K562 (cell line): Measurements from ENCODE around the gene CC2D2B. TPM values are rescaled to one million over a fixed set of nuclear protein-coding genes. Genes with fewer than 3 reads are reported as not detected.
A peak's percentile ranks its signal among the peaks of the same experiment; 100 is the strongest.

Source experiments
- ELF1 ChIP-seq: fragments of 200-800 bp; sonication (Bioruptor generic); IDR thresholded peaks from 2 replicates; pipeline ENCODE4 v1.6.1; 2016; ENCODE audit warnings: missing genetic modification characterization, missing compliant biosample characterization
- GABPB1 ChIP-seq: sonication (generic); formaldehyde crosslinking; IDR thresholded peaks from 2 replicates; pipeline ENCODE4 v1.8.0; 2022; ENCODE audit warnings: mild to moderate bottlenecking, missing genetic modification reagents
- GATAD2B ChIP-seq: fragments of 450-650 bp; IDR thresholded peaks from 2 replicates; pipeline ENCODE4 v1.6.1; 2017; ENCODE audit warnings: mild to moderate bottlenecking, borderline replicate concordance
- HMGXB4 ChIP-seq: sonication (generic); formaldehyde crosslinking; IDR thresholded peaks from 2 replicates; pipeline ENCODE4 v1.8.1; 2023; ENCODE audit warnings: mild to moderate bottlenecking, missing genetic modification reagents
- JUND ChIP-seq, 2 experiments: IDR thresholded peaks; 2 replicates in 1 of 2; 3 replicates in 1 of 2; pipeline ENCODE4 v1.6.1; 2011; ENCODE audit warnings: borderline replicate concordance in 2 of 2, low read depth in 2 of 2, low read length in 2 of 2, improper control_type of control experiment in 1 of 2, missing biosample characterization in 1 of 2, missing genetic modification characterization in 1 of 2, missing genetic modification reagents in 1 of 2
- MAFG ChIP-seq: fragments of 450-650 bp; conservative IDR thresholded peaks from 2 replicates; pipeline ENCODE4 v1.6.1; 2016; ENCODE audit warnings: missing genetic modification characterization, missing compliant biosample characterization
- MNT ChIP-seq, 2 experiments: fragments of 450-650 bp; conservative IDR thresholded peaks; 2 replicates each; pipeline ENCODE4 v1.6.1; 2017; ENCODE audit warnings: mild to moderate bottlenecking in 2 of 2, moderate library complexity in 2 of 2
- MTF1 ChIP-seq: fragments of 250-450 bp; sonication (Bioruptor Pico); IDR thresholded peaks from 2 replicates; pipeline ENCODE4 v1.9.0; 2021; ENCODE audit warnings: moderate library complexity, mild to moderate bottlenecking, inconsistent platforms, borderline replicate concordance
- RAD21 ChIP-seq, 2 experiments: fragments of 250-450 bp in 1 of 2; fragments of 450-650 bp in 1 of 2; sonication (Bioruptor Pico) in 1 of 2; formaldehyde crosslinking in 1 of 2; IDR thresholded peaks in 1 of 2; conservative IDR thresholded peaks in 1 of 2; 2 replicates each; pipeline versions ENCODE4 v1.4.0 to v1.8.0; 2020 to 2022; ENCODE audit warnings: mild to moderate bottlenecking in 2 of 2, moderate library complexity in 1 of 2
- RHOXF2B ChIP-seq: fragments of 250-450 bp; sonication (Bioruptor Pico); conservative IDR thresholded peaks from 2 replicates; pipeline ENCODE4 v1.5.1; 2021
- TBP ChIP-seq: optimal IDR thresholded peaks from 2 replicates; pipeline ENCODE3; 2011; ENCODE audit warnings: low read depth, low read length, improper control_type of control experiment
- TRIM24 ChIP-seq, 2 experiments: fragments of 450-650 bp; IDR thresholded peaks; 2 replicates each; pipeline ENCODE4 v1.6.1; 2016
- polyA plus RNA-seq, 8 experiments: library from polyadenylated mRNA; depleted of rRNA in 4 of 8; stranded (reverse) in 5 of 8; unstranded in 3 of 8; fragments of >200 nt; fragmentation: Nextera tagmentation in 2 of 8; fragmentation: Illumina TruSeq in 1 of 8; extraction: Ambion mirVana in 2 of 8; extraction: Trizol in 1 of 8; gene quantifications; 2 replicates each; pipeline versions ENCODE4 v1.2.1 to v1.2.3, GENCODE V29; 2011 to 2014; ENCODE audit warnings: inconsistent platforms in 1 of 8, missing spikeins in 1 of 8
- total RNA-seq, 7 experiments: library from RNA; depleted of rRNA in 6 of 7; stranded (reverse); fragments of >200 nt in 6 of 7; fragmentation: Illumina TruSeq in 2 of 7; extraction: Trizol in 2 of 7; gene quantifications; 2 replicates each; pipeline versions ENCODE4 v1.2.1 to v1.2.3, GENCODE V29; 2011 to 2021; ENCODE audit warnings: low replicate concordance in 1 of 7
- TF ChIP-seq, protein P1 (sequence below): sonication (generic); formaldehyde crosslinking; IDR thresholded peaks from 2 replicates; pipeline ENCODE4 v1.8.0; 2023; ENCODE audit warnings: mild to moderate bottlenecking, missing genetic modification reagents
- TF ChIP-seq, protein P2 (sequence below), 2 experiments: fragments of 150-350 bp in 1 of 2; IDR thresholded peaks; 2 replicates each; pipeline ENCODE4 v1.6.1; 2012 to 2016; ENCODE audit warnings: low read depth in 2 of 2, low read length in 2 of 2, mild to moderate bottlenecking in 1 of 2, moderate library complexity in 1 of 2
- TF ChIP-seq, protein P3 (sequence below): fragments of 450-650 bp; IDR thresholded peaks from 2 replicates; pipeline ENCODE4 v1.6.1; 2016; ENCODE audit warnings: missing biosample characterization, missing genetic modification characterization

CC2D2B gene
- total and polyA plus RNA-seq, 9 of the 15 experiments (the other 6 are each of a cell fraction or from before 2014, with no cell fraction given): 0.10 to 0.34 (median 0.20) TPM; not detected in 5

DNA sequence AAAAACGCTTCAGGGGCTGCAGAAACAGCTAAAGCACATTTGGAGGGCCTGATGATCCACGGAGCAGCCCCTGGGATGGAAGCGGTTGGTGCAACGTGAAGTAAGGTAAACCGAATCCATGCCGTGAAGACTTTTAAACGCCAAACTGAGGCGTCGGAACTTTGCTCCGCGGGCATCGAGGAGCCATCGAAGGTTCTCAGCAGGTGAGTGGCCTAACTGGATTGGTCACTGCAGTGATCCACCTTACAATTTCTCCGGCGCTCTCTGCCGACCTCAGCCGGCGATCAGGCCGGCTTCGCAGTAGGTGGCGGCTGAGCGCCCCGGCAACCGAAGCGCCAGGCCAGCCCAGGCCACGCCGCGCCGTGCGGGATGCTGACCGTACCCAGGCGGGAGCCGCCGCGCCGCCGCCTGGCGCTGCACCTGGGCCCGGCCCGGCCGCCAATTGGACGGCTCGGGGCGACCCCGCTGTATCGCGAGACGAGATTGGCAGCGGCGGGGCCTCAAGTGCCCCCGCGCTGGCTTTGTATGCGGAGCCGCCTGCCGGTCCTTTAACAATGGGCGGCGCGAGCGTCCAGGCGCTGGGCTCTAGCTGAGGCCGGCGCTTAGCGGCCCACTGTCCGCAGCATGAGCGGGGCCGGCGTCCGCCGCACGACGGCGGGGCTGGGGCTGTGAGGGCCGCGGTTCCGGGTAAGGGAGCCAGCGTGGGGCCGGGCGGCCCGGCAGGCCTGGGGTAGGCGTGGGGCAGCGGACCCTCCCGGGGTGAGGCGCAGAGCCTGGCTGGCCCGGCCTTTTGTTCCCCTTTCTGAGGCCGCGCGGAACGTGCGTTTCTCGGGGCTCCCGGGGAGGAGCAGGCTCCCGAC, 135.5 kb downstream of the CC2D2B start, which contains the start of gene CCNJ (continued):
- TF ChIP-seq, protein P1, sequence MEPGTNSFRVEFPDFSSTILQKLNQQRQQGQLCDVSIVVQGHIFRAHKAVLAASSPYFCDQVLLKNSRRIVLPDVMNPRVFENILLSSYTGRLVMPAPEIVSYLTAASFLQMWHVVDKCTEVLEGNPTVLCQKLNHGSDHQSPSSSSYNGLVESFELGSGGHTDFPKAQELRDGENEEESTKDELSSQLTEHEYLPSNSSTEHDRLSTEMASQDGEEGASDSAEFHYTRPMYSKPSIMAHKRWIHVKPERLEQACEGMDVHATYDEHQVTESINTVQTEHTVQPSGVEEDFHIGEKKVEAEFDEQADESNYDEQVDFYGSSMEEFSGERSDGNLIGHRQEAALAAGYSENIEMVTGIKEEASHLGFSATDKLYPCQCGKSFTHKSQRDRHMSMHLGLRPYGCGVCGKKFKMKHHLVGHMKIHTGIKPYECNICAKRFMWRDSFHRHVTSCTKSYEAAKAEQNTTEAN (CRISPR knock-in tag): 0 out of 2 replicates have a peak, but pooled peaks have one; percentile 31
- TF ChIP-seq MAFG (tag) (no peak), MTF1 (CRISPR knock-in tag) (no peak), JUND (IDR thresholded peaks at IDR 0.05; ENCODE audit: borderline replicate concordance, low read depth, low read length) (no peak; the same call in 1 of the 2 replicates), JUND (tag; IDR thresholded peaks at IDR 0.05; ENCODE audit: borderline replicate concordance, low read depth, low read length) (no peak), HMGXB4 (CRISPR knock-in tag) (peak; percentile 42; the same call in 1 of the 2 replicates), RHOXF2B (no peak), GATAD2B (0 out of 2 replicates have a peak, but pooled peaks have one; percentile 41), GABPB1 (CRISPR knock-in tag) (peak; percentile 27; the same call in 1 of the 2 replicates), ELF1 (tag) (peak; percentile 60), MNT (conservative IDR thresholded peaks at IDR 0.05) (peak in 1 of 2 experiments; percentile 34; a peak in 1 of 4 replicates), TRIM24 (IDR thresholded peaks at IDR 0.05) (no peak), TBP (peak; percentile 78), RAD21 (CRISPR knock-in tag; conservative IDR thresholded peaks at IDR 0.05 in 1 of 2, IDR thresholded peaks at IDR 0.05 in 1 of 2) (peak; percentile 5 to 23; a peak in 1 of 4 replicates)
- TF ChIP-seq, protein P2, sequence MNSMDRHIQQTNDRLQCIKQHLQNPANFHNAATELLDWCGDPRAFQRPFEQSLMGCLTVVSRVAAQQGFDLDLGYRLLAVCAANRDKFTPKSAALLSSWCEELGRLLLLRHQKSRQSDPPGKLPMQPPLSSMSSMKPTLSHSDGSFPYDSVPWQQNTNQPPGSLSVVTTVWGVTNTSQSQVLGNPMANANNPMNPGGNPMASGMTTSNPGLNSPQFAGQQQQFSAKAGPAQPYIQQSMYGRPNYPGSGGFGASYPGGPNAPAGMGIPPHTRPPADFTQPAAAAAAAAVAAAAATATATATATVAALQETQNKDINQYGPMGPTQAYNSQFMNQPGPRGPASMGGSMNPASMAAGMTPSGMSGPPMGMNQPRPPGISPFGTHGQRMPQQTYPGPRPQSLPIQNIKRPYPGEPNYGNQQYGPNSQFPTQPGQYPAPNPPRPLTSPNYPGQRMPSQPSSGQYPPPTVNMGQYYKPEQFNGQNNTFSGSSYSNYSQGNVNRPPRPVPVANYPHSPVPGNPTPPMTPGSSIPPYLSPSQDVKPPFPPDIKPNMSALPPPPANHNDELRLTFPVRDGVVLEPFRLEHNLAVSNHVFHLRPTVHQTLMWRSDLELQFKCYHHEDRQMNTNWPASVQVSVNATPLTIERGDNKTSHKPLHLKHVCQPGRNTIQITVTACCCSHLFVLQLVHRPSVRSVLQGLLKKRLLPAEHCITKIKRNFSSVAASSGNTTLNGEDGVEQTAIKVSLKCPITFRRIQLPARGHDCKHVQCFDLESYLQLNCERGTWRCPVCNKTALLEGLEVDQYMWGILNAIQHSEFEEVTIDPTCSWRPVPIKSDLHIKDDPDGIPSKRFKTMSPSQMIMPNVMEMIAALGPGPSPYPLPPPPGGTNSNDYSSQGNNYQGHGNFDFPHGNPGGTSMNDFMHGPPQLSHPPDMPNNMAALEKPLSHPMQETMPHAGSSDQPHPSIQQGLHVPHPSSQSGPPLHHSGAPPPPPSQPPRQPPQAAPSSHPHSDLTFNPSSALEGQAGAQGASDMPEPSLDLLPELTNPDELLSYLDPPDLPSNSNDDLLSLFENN (IDR thresholded peaks at IDR 0.05; ENCODE audit: low read depth in 2 of 2, low read length in 2 of 2): 0 out of 4 replicates have a peak, but pooled peaks of 1 of the 2 experiments have one; percentile 12
- TF ChIP-seq, protein P3, sequence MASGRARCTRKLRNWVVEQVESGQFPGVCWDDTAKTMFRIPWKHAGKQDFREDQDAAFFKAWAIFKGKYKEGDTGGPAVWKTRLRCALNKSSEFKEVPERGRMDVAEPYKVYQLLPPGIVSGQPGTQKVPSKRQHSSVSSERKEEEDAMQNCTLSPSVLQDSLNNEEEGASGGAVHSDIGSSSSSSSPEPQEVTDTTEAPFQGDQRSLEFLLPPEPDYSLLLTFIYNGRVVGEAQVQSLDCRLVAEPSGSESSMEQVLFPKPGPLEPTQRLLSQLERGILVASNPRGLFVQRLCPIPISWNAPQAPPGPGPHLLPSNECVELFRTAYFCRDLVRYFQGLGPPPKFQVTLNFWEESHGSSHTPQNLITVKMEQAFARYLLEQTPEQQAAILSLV (tag): no peak
